Activated T-helper 1 cell treated with anti-CD3 and anti-CD28 coated beads, Interleukin-12 subunit alpha, Interleukin-12 subunit beta, Interleukin-2, Interleukin-4 antibody, amounts not matched to agents 30 ng/mL and 10 ng/mL and 1 ng/mL, durations not matched to agents 14 hours and 24 hours and 36 hours (primary cell): ENCODE data around the gene OR51V1. TPM values are rescaled to one million over a fixed set of nuclear protein-coding genes. Genes with fewer than 3 reads are reported as not detected.

ENCODE experiments used
- DNase-seq: peaks from one replicate; pipeline ENCODE4 v3.0.0; 2021; ENCODE audit warnings: low spot score
- H3K27ac Mint-ChIP-seq: one replicate; pipeline ENCODE4 v1.8.0; 2021; ENCODE audit warnings: mild to moderate bottlenecking, mixed read lengths
- H3K27me3 Mint-ChIP-seq: one replicate; pipeline ENCODE4 v1.8.0; 2022; ENCODE audit warnings: mild to moderate bottlenecking, moderate library complexity, mixed read lengths; ENCODE audit not compliant: insufficient read depth
- H3K36me3 Mint-ChIP-seq: one replicate; pipeline ENCODE4 v1.8.0; 2021; ENCODE audit warnings: low read depth, mixed read lengths
- H3K4me1 Mint-ChIP-seq: one replicate; pipeline ENCODE4 v1.8.0; 2021; ENCODE audit warnings: low read depth, mixed read lengths
- H3K4me3 Mint-ChIP-seq: one replicate; pipeline ENCODE4 v1.8.0; 2021; ENCODE audit warnings: mild to moderate bottlenecking, moderate library complexity, mixed read lengths
- H3K9me3 Mint-ChIP-seq: one replicate; pipeline ENCODE4 v1.8.0; 2021; ENCODE audit warnings: mixed read lengths
- intact Hi-C: fragments of 100-400 bp; cut with micrococcal nuclease; formaldehyde crosslinking; loops from one replicate; pipeline ENCODE4 v1.15.1; 2024
- total RNA-seq: library from RNA; stranded (reverse); gene quantifications from 2 replicates; pipeline ENCODE4 v1.2.3, GENCODE V29; 2022

Gene OR51V1
- total RNA-seq, 1 donor from 2014 or later: not detected

DNA sequence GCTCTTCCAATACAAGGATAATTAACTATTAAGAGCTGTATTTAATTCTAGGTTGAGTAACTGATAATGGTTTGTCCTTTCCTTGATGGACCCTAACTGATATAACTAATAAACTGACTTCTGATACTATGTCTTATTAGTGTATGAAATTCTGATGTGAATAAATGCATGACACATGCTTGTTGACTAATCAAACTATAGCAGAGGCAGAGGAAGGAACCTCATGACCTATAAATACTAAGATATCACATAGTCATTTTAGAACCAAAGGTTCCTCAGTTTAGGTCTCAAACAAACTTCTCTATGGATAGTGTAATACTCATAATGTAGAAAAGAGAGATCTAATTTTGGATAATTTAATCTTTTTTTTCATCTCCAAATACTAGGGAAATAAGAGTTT lies 38.6 kb upstream of the OR51V1 start:
- Mint-ChIP-seq H3K36me3 (no peaks in the 10 kb centered on the region), H3K27ac (no peak overlapping the region), H3K4me1 (peaks cover 6% of the 10 kb centered on the region), H3K4me3 (no peak overlapping the region), H3K9me3 (no peaks in the 10 kb centered on the region), H3K27me3 (no peaks in the 10 kb centered on the region)
- intact Hi-C loops: no loop called here
- DNase-seq: no peak

- Mint-ChIP-seq H3K4me3 (no peak overlapping the region), H3K9me3 (no peaks in the 10 kb centered on the region), H3K27me3 (no peaks in the 10 kb centered on the region), H3K36me3 (no peaks in the 10 kb centered on the region), H3K4me1 (peaks cover 8% of the 10 kb centered on the region), H3K27ac (no peak overlapping the region)
- no peak for DNase-seq
- intact Hi-C loops: no loop called here
Observed at GRCh38 chr11:5238486-5238885, 38.0 kb upstream of the OR51V1 start.

GRCh38 chr11:5237420-5237819 lies 36.9 kb upstream of the OR51V1 start:
- Mint-ChIP-seq H3K27me3 (no peaks in the 10 kb centered on the region), H3K4me1 (peaks cover 8% of the 10 kb centered on the region), H3K9me3 (no peaks in the 10 kb centered on the region), H3K4me3 (no peak overlapping the region), H3K36me3 (no peaks in the 10 kb centered on the region), H3K27ac (no peak overlapping the region)
- intact Hi-C loops: no loop called here
- DNase-seq: no peak

DNA sequence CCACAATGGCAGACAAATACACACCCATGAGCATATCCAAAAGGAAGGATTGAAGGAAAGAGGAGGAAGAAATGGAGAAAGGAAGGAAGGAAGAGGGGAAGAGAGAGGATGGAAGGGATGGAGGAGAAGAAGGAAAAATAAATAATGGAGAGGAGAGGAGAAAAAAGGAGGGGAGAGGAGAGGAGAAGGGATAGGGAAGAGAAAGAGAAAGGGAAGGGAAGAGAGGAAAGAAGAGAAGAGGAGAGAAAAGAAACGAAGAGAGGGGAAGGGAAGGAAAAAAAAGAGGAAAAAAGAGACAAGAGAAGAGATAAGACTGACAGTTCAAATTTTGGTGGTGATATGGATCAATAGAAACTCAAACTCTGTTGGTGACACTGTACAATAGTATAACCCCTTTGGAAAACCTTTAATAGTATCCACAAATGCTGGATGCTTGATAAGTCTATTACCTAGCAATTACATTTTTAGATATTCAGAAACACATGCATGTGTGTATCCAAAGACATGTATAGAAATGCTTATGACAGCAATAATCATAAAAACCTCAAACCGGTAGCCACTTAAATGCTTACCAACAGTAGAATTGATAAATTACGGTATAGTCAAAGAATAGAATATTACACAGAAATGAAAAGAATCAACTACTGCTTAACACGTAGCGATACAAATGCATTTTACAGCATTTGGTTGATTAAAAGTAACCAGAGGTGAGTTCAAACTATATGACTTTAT lies 35.0 kb upstream of the OR51V1 start:
- Mint-ChIP-seq H3K36me3 (no peaks in the 10 kb centered on the region), H3K27ac (no peak overlapping the region), H3K4me1 (peaks cover 8% of the 10 kb centered on the region), H3K9me3 (no peaks in the 10 kb centered on the region), H3K27me3 (no peaks in the 10 kb centered on the region), H3K4me3 (no peak overlapping the region)
- no peak for DNase-seq
- intact Hi-C loops: no loop called here

GRCh38 chr11:5234381-5234834 lies 33.9 kb upstream of the OR51V1 start, which contains the start of gene HBD:
Gene HBD, minus strand, starts transcription at chr11:5234483. Its CDS starts 50 bp downstream, at chr11:5234433.
- H3K4me3 Mint-ChIP-seq: no peak within 1 kb of the TSS
- H3K4me1 Mint-ChIP-seq: peaks cover 8% of the 10 kb centered on the region
- H3K9me3 Mint-ChIP-seq: no peaks in the 10 kb centered on the region
- intact Hi-C loops: no loop called here
- no peaks in the 10 kb centered on the region for H3K36me3 Mint-ChIP-seq
- H3K27ac Mint-ChIP-seq: no peak within 1 kb of the TSS
- DNase-seq: no peak
- no peaks in the 10 kb centered on the region for H3K27me3 Mint-ChIP-seq

DNA sequence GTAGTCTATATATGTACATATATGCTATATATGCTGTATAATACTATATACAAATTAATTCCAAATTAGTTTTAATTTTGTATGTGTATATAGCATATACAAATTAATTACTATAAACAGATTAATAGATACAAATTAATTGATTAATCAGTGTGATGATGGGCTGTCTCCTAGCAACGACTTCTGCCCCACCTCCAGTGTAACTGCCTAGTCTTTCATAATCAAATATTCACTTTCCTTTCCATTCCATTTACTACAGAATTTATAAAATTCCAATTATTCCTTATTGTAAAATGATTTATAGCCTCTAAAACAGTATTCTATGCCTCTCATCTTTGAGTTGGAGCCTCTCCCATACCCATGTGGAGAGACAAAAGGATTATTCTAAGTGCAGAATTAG lies 32.8 kb upstream of the OR51V1 start:
- Mint-ChIP-seq H3K27ac (no peak overlapping the region), H3K9me3 (no peaks in the 10 kb centered on the region), H3K36me3 (no peaks in the 10 kb centered on the region), H3K27me3 (no peaks in the 10 kb centered on the region), H3K4me3 (no peak overlapping the region), H3K4me1 (peaks cover 8% of the 10 kb centered on the region)
- intact Hi-C loops: no loop called here
- DNase-seq: no peak

DNA sequence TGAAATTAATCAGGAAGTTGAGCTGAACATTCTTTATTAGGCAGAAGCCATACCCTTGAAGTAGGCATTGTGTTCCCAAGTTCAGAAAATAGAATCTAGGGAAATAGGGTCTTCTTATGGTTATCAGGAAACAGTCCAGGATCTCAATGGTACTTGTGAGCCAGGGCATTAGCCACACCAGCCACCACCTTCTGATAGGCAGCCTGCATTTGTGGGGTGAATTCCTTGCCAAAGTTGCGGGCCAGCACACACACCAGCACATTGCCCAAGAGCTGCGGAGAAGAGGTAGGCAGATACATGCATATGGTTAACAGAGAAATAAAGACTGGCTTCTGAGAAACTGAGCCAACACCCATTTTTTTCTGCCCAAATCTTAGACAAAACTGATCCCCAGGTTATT lies 32.3 kb upstream of the OR51V1 start:
- H3K9me3 Mint-ChIP-seq: no peaks in the 10 kb centered on the region
- H3K4me3 Mint-ChIP-seq: no peak overlapping the region
- no peaks in the 10 kb centered on the region for H3K27me3 Mint-ChIP-seq
- H3K27ac Mint-ChIP-seq: no peak overlapping the region
- peaks cover 8% of the 10 kb centered on the region for H3K4me1 Mint-ChIP-seq
- DNase-seq: no peak
- H3K36me3 Mint-ChIP-seq: no peaks in the 10 kb centered on the region
- intact Hi-C loops: no loop called here

DNA sequence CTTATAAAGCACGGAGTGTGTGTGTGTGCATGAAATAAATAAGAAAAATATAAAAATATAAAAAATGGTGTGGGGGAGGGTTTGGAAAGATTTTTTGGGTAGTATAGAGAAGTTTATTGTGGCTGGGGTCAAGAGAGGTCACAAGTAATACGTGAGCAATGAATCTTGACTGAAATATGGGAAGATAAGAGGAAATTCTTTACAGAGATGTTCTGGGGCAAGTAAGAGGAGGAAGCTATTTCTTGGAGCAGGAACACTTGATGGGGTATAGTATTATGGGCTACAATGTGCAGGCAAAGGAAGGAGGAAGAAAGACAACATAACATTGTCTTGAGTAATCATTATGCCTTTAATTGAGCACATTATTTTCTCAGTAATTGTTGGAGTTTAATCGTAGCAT lies 31.7 kb upstream of the OR51V1 start:
- Mint-ChIP-seq H3K27me3 (no peaks in the 10 kb centered on the region), H3K36me3 (no peaks in the 10 kb centered on the region), H3K9me3 (no peaks in the 10 kb centered on the region), H3K27ac (no peak overlapping the region), H3K4me3 (no peak overlapping the region), H3K4me1 (peaks cover 8% of the 10 kb centered on the region)
- intact Hi-C loops: no loop called here
- no peak for DNase-seq

DNA sequence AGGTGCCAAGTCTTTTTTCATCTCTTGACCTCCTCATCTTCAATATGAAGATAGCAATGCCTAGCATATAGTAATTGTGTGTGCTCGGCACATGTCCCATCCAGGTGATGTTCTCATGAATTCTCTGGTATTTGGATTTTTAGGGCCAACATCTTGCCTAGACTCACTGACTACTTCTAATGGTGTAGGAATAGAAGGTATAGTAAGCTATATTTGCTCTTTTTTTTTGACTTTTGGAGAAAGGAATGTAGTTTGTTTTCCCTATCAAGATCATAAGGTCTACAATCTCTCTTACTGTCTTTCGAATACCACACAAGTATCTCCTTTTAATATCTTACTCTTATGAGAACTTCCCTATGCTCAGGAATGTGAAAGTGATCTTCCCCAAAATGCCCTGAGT lies 30.6 kb upstream of the OR51V1 start:
- no peak for DNase-seq
- Mint-ChIP-seq H3K36me3 (no peaks in the 10 kb centered on the region), H3K4me3 (no peak overlapping the region), H3K27ac (no peak overlapping the region), H3K27me3 (no peaks in the 10 kb centered on the region), H3K4me1 (peaks cover 8% of the 10 kb centered on the region), H3K9me3 (no peaks in the 10 kb centered on the region)
- intact Hi-C loops: no loop called here

GRCh38 chr11:5230266-5230665 lies 29.8 kb upstream of the OR51V1 start:
- H3K4me3 Mint-ChIP-seq: no peak overlapping the region
- H3K9me3 Mint-ChIP-seq: no peaks in the 10 kb centered on the region
- H3K36me3 Mint-ChIP-seq: no peaks in the 10 kb centered on the region
- DNase-seq: no peak
- H3K4me1 Mint-ChIP-seq: peaks cover 8% of the 10 kb centered on the region
- intact Hi-C loops: no loop called here
- no peaks in the 10 kb centered on the region for H3K27me3 Mint-ChIP-seq
- no peak overlapping the region for H3K27ac Mint-ChIP-seq

GRCh38 chr11:5229796-5230195 lies 29.3 kb upstream of the OR51V1 start:
- no peaks in the 10 kb centered on the region for H3K27me3 Mint-ChIP-seq
- no peaks in the 10 kb centered on the region for H3K36me3 Mint-ChIP-seq
- intact Hi-C loops: no loop called here
- no peak for DNase-seq
- H3K27ac Mint-ChIP-seq: no peak overlapping the region
- H3K9me3 Mint-ChIP-seq: no peaks in the 10 kb centered on the region
- H3K4me3 Mint-ChIP-seq: no peak overlapping the region
- peaks cover 8% of the 10 kb centered on the region for H3K4me1 Mint-ChIP-seq

- intact Hi-C loops: no loop called here
- Mint-ChIP-seq H3K4me1 (peaks cover 4% of the 10 kb centered on the region), H3K27me3 (peaks cover under 1% of the 10 kb centered on the region), H3K27ac (no peak overlapping the region), H3K36me3 (no peaks in the 10 kb centered on the region), H3K9me3 (no peaks in the 10 kb centered on the region), H3K4me3 (no peak overlapping the region)
- no peak for DNase-seq
Observed at GRCh38 chr11:5229356-5229755, 28.9 kb upstream of the OR51V1 start.

DNA sequence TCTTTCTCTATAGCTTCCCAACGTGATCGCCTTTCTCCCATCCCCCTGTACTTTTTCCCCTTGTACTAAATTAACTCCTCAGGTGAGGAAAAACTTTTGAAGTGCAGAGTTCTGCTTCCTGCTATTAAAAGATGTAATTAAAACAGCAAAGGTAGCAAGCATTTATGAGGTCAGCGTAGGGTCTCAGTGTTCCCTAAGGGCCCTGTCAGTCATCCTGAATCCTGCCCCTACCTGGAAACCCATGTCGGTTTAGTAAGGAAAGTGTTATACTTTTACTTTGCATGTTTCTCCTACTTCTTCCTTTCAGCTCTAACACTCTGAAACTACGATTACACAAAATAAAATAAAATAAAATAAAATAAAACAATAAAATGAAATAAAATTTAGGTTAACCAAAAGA lies 27.6 kb upstream of the OR51V1 start:
- intact Hi-C loops: no loop called here
- H3K9me3 Mint-ChIP-seq: no peaks in the 10 kb centered on the region
- H3K27ac Mint-ChIP-seq: no peak overlapping the region
- no peak overlapping the region for H3K4me3 Mint-ChIP-seq
- H3K27me3 Mint-ChIP-seq: peaks cover 1% of the 10 kb centered on the region
- no peaks in the 10 kb centered on the region for H3K4me1 Mint-ChIP-seq
- DNase-seq: no peak
- no peaks in the 10 kb centered on the region for H3K36me3 Mint-ChIP-seq

- no peaks in the 10 kb centered on the region for H3K36me3 Mint-ChIP-seq
- H3K27me3 Mint-ChIP-seq: peaks cover 1% of the 10 kb centered on the region
- H3K4me3 Mint-ChIP-seq: no peak overlapping the region
- intact Hi-C loops: no loop called here
- no peak for DNase-seq
- no peaks in the 10 kb centered on the region for H3K4me1 Mint-ChIP-seq
- no peaks in the 10 kb centered on the region for H3K9me3 Mint-ChIP-seq
- no peak overlapping the region for H3K27ac Mint-ChIP-seq
Observed at GRCh38 chr11:5227681-5228080, 27.2 kb upstream of the OR51V1 start.
